Parathyroid adenoma (tissue), 2 donors: ENCODE measurements around the gene LZTS3.

ENCODE experiments used
- H2AFZ ChIP-seq: fragments of 300-600 bp; sonication (generic); one replicate; pipeline ENCODE4 v1.7.0; 2017; ENCODE audit warnings: antibody characterized with exemption, mild to moderate bottlenecking
- H3K27ac ChIP-seq: fragments of 300-600 bp; sonication (generic); one replicate; pipeline ENCODE4 v1.7.0; 2017
- H3K27me3 ChIP-seq: fragments of 300-600 bp; sonication (generic); one replicate; pipeline ENCODE4 v1.7.0; 2017; ENCODE audit warnings: low read length; ENCODE audit not compliant: control insufficient read depth, insufficient read depth
- H3K36me3 ChIP-seq: fragments of 300-600 bp; sonication (generic); one replicate; pipeline ENCODE4 v1.7.0; 2017; ENCODE audit warnings: low read length; ENCODE audit not compliant: control insufficient read depth, insufficient read depth
- H3K4me1 ChIP-seq: fragments of 300-600 bp; sonication (generic); one replicate; pipeline ENCODE4 v1.7.0; 2017; ENCODE audit warnings: control low read depth
- H3K4me2 ChIP-seq: fragments of 300-600 bp; sonication (generic); one replicate; pipeline ENCODE4 v1.7.0; 2017; ENCODE audit warnings: low read length
- H3K4me3 ChIP-seq: fragments of 300-600 bp; sonication (generic); one replicate; pipeline ENCODE4 v1.7.0; 2017; ENCODE audit warnings: low read depth, low read length
- H3K79me2 ChIP-seq: fragments of 300-600 bp; sonication (generic); one replicate; pipeline ENCODE4 v1.7.0; 2017; ENCODE audit warnings: control low read depth
- H3K9ac ChIP-seq: fragments of 300-600 bp; sonication (generic); one replicate; pipeline ENCODE4 v1.7.0; 2017; ENCODE audit warnings: mild to moderate bottlenecking
- H3K9me3 ChIP-seq: fragments of 300-600 bp; sonication (generic); one replicate; pipeline ENCODE4 v1.7.0; 2017; ENCODE audit warnings: low read length; ENCODE audit not compliant: control insufficient read depth
- TF ChIP-seq, protein P1 (sequence below): fragments of 300-600 bp; sonication (generic); IDR thresholded peaks from one replicate; pipeline ENCODE4 v1.7.0; 2017; ENCODE audit warnings: antibody characterized with exemption, mild to moderate bottlenecking
- donor health status: primary hyperparathyroidism.

LZTS3 gene

DNA sequence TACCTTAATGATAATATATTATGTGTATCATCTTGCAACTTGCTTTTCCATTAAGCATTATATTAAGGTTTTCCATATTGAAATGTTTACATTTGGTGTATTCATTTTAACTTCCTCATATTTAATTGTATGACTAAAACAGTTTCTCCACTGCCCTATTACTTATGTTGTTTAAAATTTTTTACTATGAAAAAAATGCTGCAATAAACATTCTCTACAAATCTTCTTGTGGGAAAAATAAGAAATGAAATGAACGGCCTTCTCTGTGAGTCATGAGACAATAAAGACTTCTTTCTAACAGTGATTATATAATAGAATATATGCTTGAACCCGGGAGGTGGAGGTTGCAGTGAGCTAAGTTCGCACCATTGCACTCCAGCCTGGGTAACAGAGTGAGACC, 39.2 kb downstream of the LZTS3 start:
- Histone ChIP-seq H3K27me3 (no peaks in the 10 kb centered on the region), H2AFZ (no peak overlapping the region), H3K36me3 (no peaks in the 10 kb centered on the region), H3K27ac (no peak overlapping the region), H3K4me2 (no peak overlapping the region), H3K9me3 (no peaks in the 10 kb centered on the region), H3K4me1 (peaks cover under 1% of the 10 kb centered on the region), H3K79me2 (peaks cover 42% of the 10 kb centered on the region), H3K9ac (no peak overlapping the region), H3K4me3 (no peak overlapping the region)
- TF ChIP-seq, protein P1, sequence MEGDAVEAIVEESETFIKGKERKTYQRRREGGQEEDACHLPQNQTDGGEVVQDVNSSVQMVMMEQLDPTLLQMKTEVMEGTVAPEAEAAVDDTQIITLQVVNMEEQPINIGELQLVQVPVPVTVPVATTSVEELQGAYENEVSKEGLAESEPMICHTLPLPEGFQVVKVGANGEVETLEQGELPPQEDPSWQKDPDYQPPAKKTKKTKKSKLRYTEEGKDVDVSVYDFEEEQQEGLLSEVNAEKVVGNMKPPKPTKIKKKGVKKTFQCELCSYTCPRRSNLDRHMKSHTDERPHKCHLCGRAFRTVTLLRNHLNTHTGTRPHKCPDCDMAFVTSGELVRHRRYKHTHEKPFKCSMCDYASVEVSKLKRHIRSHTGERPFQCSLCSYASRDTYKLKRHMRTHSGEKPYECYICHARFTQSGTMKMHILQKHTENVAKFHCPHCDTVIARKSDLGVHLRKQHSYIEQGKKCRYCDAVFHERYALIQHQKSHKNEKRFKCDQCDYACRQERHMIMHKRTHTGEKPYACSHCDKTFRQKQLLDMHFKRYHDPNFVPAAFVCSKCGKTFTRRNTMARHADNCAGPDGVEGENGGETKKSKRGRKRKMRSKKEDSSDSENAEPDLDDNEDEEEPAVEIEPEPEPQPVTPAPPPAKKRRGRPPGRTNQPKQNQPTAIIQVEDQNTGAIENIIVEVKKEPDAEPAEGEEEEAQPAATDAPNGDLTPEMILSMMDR: no peak

GRCh38 chr20:3133155-3133554, 40.2 kb downstream of the LZTS3 start:
- H3K4me2 ChIP-seq: no peak overlapping the region
- H3K27me3 ChIP-seq: no peaks in the 10 kb centered on the region
- H3K27ac ChIP-seq: no peak overlapping the region
- no peak overlapping the region for H3K9ac ChIP-seq
- peaks cover 45% of the 10 kb centered on the region for H3K79me2 ChIP-seq
- no peak overlapping the region for H3K4me3 ChIP-seq
- TF ChIP-seq, protein P1: no peak
- H2AFZ ChIP-seq: no peak overlapping the region
- no peaks in the 10 kb centered on the region for H3K9me3 ChIP-seq
- H3K36me3 ChIP-seq: no peaks in the 10 kb centered on the region
- H3K4me1 ChIP-seq: peaks cover 4% of the 10 kb centered on the region

DNA sequence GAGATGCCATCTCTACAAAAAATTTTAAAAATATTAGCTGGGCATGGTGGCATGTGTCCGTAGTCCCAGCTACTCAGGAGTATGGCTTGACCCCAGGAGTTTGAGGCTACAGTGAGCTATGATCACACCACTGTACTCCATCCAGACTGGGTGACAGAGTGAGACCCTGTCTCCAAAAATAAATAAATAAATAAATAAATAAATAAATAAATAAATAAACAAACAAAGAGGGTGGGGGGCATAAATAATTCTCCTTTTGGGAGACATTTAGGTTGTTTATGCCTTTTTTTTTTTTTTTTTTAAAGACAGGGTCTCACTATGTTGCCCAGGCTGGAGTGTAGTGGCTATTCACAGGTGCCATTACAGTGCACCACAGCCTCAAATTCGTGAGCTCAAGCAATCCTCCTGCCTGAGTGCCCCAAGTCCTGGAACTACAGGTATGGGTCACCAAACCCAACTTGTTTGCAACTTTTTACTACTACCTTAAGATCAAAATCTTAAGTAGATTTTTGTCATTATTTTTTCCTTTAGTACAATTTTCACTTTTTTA, 43.2 kb downstream of the LZTS3 start:
- Histone ChIP-seq H3K36me3 (no peaks in the 10 kb centered on the region), H3K4me1 (peaks cover 4% of the 10 kb centered on the region), H3K79me2 (peaks cover 36% of the 10 kb centered on the region), H3K27me3 (no peaks in the 10 kb centered on the region), H3K27ac (no peak overlapping the region), H3K4me3 (no peak overlapping the region), H3K4me2 (no peak overlapping the region), H2AFZ (no peak overlapping the region), H3K9ac (no peak overlapping the region), H3K9me3 (no peaks in the 10 kb centered on the region)
- TF ChIP-seq, protein P1: no peak

DNA sequence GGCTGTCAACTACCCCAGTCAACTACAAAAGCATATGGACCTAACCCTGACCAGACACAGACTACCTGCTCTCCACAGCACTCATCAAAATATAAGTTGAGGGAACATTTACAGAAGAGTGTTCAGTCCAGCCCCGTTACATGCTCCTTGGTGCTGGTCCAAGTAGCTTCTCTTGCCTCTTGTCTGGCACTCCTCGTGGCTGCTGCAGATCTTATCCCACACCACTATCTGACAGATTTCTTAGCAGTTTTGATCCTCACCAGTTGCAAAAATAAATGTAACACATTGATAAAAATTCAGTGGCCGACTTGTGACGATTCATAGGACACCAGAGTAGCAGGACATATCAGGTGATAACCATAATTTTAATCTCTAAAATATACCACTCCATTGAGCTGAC, 44.3 kb downstream of the LZTS3 start:
- Histone ChIP-seq H3K27me3 (no peaks in the 10 kb centered on the region), H3K4me1 (peaks cover 4% of the 10 kb centered on the region), H3K9ac (no peak overlapping the region), H3K9me3 (no peaks in the 10 kb centered on the region), H3K4me2 (no peak overlapping the region), H3K4me3 (no peak overlapping the region), H3K27ac (no peak overlapping the region), H3K36me3 (no peaks in the 10 kb centered on the region), H2AFZ (no peak overlapping the region), H3K79me2 (peaks cover 36% of the 10 kb centered on the region)
- TF ChIP-seq, protein P1: no peak

GRCh38 chr20:3128275-3128984, 44.9 kb downstream of the LZTS3 start:
- Histone ChIP-seq H3K4me2 (no peak overlapping the region), H3K4me1 (peaks cover 4% of the 10 kb centered on the region), H3K27me3 (no peaks in the 10 kb centered on the region), H3K36me3 (no peaks in the 10 kb centered on the region), H3K27ac (no peak overlapping the region), H3K9ac (no peak overlapping the region), H3K4me3 (no peak overlapping the region), H2AFZ (no peak overlapping the region), H3K79me2 (peaks cover 36% of the 10 kb centered on the region), H3K9me3 (no peaks in the 10 kb centered on the region)
- TF ChIP-seq, protein P1: no peak
